DMS53 treated with DMSO at 0.1 percent for 48 hours (cell line): Measurements from ENCODE around the gene FAM156A.
"Not testable (repeated sequence)": the region's sequence is repeated elsewhere in the genome, so short reads cannot be mapped to it uniquely, and the experiment has no call there.

Experiments used
- DNase-seq: peaks from one replicate; lab custom pipeline; 2025; ENCODE audit not compliant: unreplicated experiment; lab: John Stamatoyannopoulos, UW

Gene FAM156A

GRCh38 chrX:52906072-52906471 is 52.2 kb downstream of the FAM156A start:
- DNase-seq: not testable (repeated sequence)

- not testable (repeated sequence) for DNase-seq
These were observed 52.8 kb downstream of the FAM156A start for GRCh38 chrX:52905531-52905930.
